ENCODE results near the gene APOBEC3A.
"Not testable (repeated sequence)": the region's sequence is repeated elsewhere in the genome, so short reads cannot be mapped to it uniquely, and the experiment has no call there.

The APOBEC3A gene

GRCh38 chr22:38953577-38954413 lies 3.6 kb upstream of the APOBEC3A start:
- H3K9ac ChIP-seq (ENCODE audit: low read depth, low read length), result no peak overlapping the region
- H3K4me1 ChIP-seq (ENCODE audit: control insufficient read depth, insufficient read depth, low read length), result no peaks in the 10 kb centered on the region
- no peak overlapping the region for H3K4me3 ChIP-seq (ENCODE audit: low read depth, low read length)

DNA sequence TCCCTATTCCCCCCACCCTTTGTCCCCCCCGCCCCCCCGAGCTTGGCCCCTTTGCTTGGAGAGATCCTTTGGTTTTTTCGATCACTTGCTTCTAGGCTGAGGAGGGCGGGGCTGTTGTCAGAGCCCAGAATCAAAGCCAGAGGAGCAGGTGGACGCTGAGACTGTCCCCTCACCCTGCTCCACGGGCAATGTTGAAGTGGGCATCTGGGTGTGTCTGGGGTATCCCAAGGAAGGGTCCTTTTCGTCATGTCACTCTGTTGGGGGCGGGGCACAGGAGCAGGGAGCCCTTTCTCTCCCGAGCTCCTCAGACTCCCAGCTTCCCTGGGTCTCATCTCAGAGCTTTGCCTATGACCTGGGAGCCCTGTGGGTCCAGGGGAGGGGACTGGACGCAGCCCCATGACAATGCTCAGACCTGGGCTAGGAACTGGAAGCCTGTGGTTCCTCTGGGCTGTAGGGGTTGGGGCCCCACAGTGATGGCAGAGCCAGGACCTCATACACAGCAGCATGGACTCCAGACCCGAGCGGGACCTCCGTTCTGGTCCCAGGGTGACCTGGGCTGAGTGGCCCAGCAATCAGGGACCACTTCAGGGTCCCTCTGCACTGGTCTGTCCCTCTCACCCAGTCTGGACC lies 2.9 kb upstream of the APOBEC3A start:
- no peaks in the 10 kb centered on the region for H3K27me3 ChIP-seq (ENCODE audit: control insufficient read depth, insufficient read depth, low read length)
- H3K9ac ChIP-seq (ENCODE audit: low read depth, low read length), result no peak overlapping the region
- H3K9me3 ChIP-seq (ENCODE audit: control insufficient read depth, insufficient read depth, low read length), result no peaks in the 10 kb centered on the region
- no peaks in the 10 kb centered on the region for H3K36me3 ChIP-seq (ENCODE audit: control insufficient read depth, insufficient read depth, low read length)
- H3K4me1 ChIP-seq (ENCODE audit: control insufficient read depth, insufficient read depth, low read length), result no peaks in the 10 kb centered on the region
- H3K4me3 ChIP-seq (ENCODE audit: low read depth, low read length), result no peak overlapping the region

More at GRCh38 chr22:38953577-38954413, 3.6 kb upstream of the APOBEC3A start:
- Histone ChIP-seq H3K36me3 (ENCODE audit: control insufficient read depth, insufficient read depth, low read length) (no peaks in the 10 kb centered on the region), H3K9me3 (ENCODE audit: control insufficient read depth, insufficient read depth, low read length) (no peaks in the 10 kb centered on the region), H3K27me3 (ENCODE audit: control insufficient read depth, insufficient read depth, low read length) (no peaks in the 10 kb centered on the region)

GRCh38 chr22:38955250-38955905 lies 2.0 kb upstream of the APOBEC3A start:
- Histone ChIP-seq H3K4me3 (ENCODE audit: low read depth, low read length) (no peak overlapping the region), H3K27me3 (ENCODE audit: control insufficient read depth, insufficient read depth, low read length) (no peaks in the 10 kb centered on the region), H3K9me3 (ENCODE audit: control insufficient read depth, insufficient read depth, low read length) (no peaks in the 10 kb centered on the region), H3K36me3 (ENCODE audit: control insufficient read depth, insufficient read depth, low read length) (no peaks in the 10 kb centered on the region), H3K4me1 (ENCODE audit: control insufficient read depth, insufficient read depth, low read length) (no peaks in the 10 kb centered on the region), H3K9ac (ENCODE audit: low read depth, low read length) (no peak overlapping the region)

- no peaks in the 10 kb centered on the region for H3K27me3 ChIP-seq (ENCODE audit: control insufficient read depth, insufficient read depth, low read length)
- no peaks in the 10 kb centered on the region for H3K9me3 ChIP-seq (ENCODE audit: control insufficient read depth, insufficient read depth, low read length)
- no peaks in the 10 kb centered on the region for H3K36me3 ChIP-seq (ENCODE audit: control insufficient read depth, insufficient read depth, low read length)
- H3K4me1 ChIP-seq (ENCODE audit: control insufficient read depth, insufficient read depth, low read length), result no peaks in the 10 kb centered on the region
- H3K9ac ChIP-seq (ENCODE audit: low read depth, low read length), result no peak overlapping the region
- H3K4me3 ChIP-seq (ENCODE audit: low read depth, low read length), result no peak overlapping the region
These were observed 1.5 kb upstream of the APOBEC3A start for GRCh38 chr22:38955926-38956325.

DNA sequence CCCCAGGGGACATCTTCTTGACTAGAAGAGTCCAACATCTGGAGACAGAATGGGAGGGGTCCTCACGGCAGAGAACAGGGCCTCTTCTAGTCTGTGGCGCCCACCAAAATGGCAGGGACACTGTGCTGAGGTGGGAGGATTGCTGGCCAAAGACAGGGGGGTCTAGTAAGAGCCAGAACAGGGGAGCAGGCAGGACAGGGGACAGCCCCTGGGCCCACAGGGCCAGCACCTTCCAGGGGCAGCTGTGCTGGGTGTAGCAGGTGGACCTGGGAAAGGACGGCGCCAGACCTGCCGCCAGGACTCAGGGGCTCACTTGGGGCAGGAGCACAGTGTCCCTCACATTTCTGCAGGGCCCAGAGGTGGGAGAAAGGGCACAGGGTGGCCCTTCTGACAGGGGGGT lies 858 bp upstream of the APOBEC3A start:
- no peak overlapping the region for H3K9ac ChIP-seq (ENCODE audit: low read depth, low read length)
- H3K4me3 ChIP-seq (ENCODE audit: low read depth, low read length), result no peak overlapping the region
- H3K4me1 ChIP-seq (ENCODE audit: control insufficient read depth, insufficient read depth, low read length), result no peaks in the 10 kb centered on the region
- H3K36me3 ChIP-seq (ENCODE audit: control insufficient read depth, insufficient read depth, low read length), result no peaks in the 10 kb centered on the region
- no peaks in the 10 kb centered on the region for H3K27me3 ChIP-seq (ENCODE audit: control insufficient read depth, insufficient read depth, low read length)
- H3K9me3 ChIP-seq (ENCODE audit: control insufficient read depth, insufficient read depth, low read length), result no peaks in the 10 kb centered on the region

DNA sequence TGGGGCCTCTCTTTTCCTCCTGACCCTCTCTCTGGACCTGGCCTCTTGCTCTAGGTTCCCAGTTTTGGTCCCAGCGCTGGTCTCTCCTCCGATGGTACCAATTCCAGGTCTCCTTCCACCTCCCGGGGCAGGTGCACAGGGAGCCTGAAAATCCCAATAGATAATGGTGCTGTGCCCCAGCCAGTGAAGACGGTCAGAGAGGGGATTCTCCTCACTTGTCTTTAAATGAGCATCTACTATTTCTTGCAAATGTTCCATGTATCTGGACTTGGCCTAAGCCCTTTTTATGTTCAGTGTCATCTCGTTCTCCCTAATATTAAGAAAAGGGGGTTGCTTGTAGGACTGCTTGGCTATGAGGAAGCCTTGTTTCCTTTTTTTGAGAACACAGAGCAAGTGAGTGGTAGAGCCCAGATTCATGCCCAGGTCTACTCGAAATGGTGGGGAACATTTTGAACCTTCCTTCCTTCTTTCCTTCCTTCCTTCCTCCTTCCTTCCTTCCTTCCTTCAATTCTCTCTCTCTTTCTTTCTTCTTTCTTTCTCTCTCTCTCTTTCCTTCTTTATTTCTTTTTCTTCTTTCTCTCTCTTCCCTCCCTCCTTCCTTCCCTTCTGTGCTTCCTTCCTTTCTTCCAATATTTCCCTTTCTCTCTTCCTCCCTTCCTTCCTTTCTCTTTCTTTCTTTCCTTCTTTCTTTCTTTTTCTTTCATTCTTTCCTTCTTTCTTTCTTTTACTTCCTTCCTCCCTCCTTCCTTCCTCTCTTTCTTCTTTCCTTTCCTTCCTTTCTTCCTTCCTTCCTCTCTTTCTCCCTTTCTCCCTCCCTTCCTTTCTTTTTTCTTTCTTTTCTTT lies 620 bp downstream of the APOBEC3A start:
- Histone ChIP-seq H3K27me3 (ENCODE audit: control insufficient read depth, insufficient read depth, low read length) (no peaks in the 10 kb centered on the region), H3K4me1 (ENCODE audit: control insufficient read depth, insufficient read depth, low read length) (no peaks in the 10 kb centered on the region), H3K36me3 (ENCODE audit: control insufficient read depth, insufficient read depth, low read length) (no peaks in the 10 kb centered on the region), H3K4me3 (ENCODE audit: low read depth, low read length) (no peak overlapping the region), H3K9ac (ENCODE audit: low read depth, low read length) (no peak overlapping the region), H3K9me3 (ENCODE audit: control insufficient read depth, insufficient read depth, low read length) (no peaks in the 10 kb centered on the region)

DNA sequence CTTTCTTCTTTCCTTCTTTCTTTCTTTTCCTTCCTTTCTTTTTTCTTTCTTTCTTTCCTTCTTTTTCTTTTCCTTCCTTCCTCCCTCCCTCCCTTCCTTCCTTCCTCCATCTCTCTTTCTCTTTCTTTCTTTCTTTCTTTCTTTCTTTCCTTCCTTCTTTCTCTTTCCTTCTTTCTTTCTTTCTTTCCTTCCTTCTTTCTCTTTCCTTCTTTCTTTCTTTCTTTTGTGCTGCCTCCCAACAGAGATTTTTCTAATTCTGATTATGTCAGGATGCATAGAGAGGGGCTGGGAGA lies 1.2 kb downstream of the APOBEC3A start:
- not testable (repeated sequence) for H3K9ac ChIP-seq (ENCODE audit: low read depth, low read length); H3K27me3 ChIP-seq (ENCODE audit: control insufficient read depth, insufficient read depth, low read length); H3K36me3 ChIP-seq (ENCODE audit: control insufficient read depth, insufficient read depth, low read length); H3K4me1 ChIP-seq (ENCODE audit: control insufficient read depth, insufficient read depth, low read length); H3K4me3 ChIP-seq (ENCODE audit: low read depth, low read length); H3K9me3 ChIP-seq (ENCODE audit: control insufficient read depth, insufficient read depth, low read length)

DNA sequence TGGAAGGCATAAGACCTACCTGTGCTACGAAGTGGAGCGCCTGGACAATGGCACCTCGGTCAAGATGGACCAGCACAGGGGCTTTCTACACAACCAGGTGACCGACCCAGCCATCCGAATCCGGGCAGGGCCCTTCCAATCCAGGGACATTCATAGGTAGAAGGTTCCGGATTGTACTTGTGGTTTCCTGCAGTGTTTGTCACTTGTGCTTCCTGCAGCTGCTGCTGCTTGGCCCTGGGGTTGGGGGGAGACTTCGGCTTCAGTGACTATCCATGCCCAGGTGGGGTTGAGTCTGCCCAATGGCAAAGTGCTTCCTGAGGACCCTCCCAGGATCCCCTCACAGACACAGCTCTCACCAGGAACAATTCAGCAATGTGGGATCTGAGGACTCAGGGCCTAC lies 2.2 kb downstream of the APOBEC3A start:
- no peak overlapping the region for H3K9ac ChIP-seq (ENCODE audit: low read depth, low read length)
- H3K4me1 ChIP-seq (ENCODE audit: control insufficient read depth, insufficient read depth, low read length), result no peaks in the 10 kb centered on the region

GRCh38 chr22:38960673-38961072 lies 3.3 kb downstream of the APOBEC3A start:
- H3K4me1 ChIP-seq (ENCODE audit: control insufficient read depth, insufficient read depth, low read length); H3K4me3 ChIP-seq (ENCODE audit: low read depth, low read length); H3K36me3 ChIP-seq (ENCODE audit: control insufficient read depth, insufficient read depth, low read length); H3K9ac ChIP-seq (ENCODE audit: low read depth, low read length); H3K27me3 ChIP-seq (ENCODE audit: control insufficient read depth, insufficient read depth, low read length); H3K9me3 ChIP-seq (ENCODE audit: control insufficient read depth, insufficient read depth, low read length): not testable (repeated sequence)

More for the DNA sequence above, 2.2 kb downstream of the APOBEC3A start:
- Histone ChIP-seq H3K4me3 (ENCODE audit: low read depth, low read length) (no peak overlapping the region), H3K27me3 (ENCODE audit: control insufficient read depth, insufficient read depth, low read length) (no peaks in the 10 kb centered on the region), H3K9me3 (ENCODE audit: control insufficient read depth, insufficient read depth, low read length) (no peaks in the 10 kb centered on the region), H3K36me3 (ENCODE audit: control insufficient read depth, insufficient read depth, low read length) (no peaks in the 10 kb centered on the region)

- H3K36me3 ChIP-seq (ENCODE audit: control insufficient read depth, insufficient read depth, low read length); H3K9ac ChIP-seq (ENCODE audit: low read depth, low read length); H3K4me1 ChIP-seq (ENCODE audit: control insufficient read depth, insufficient read depth, low read length); H3K27me3 ChIP-seq (ENCODE audit: control insufficient read depth, insufficient read depth, low read length); H3K9me3 ChIP-seq (ENCODE audit: control insufficient read depth, insufficient read depth, low read length); H3K4me3 ChIP-seq (ENCODE audit: low read depth, low read length): not testable (repeated sequence)
These were observed 5.9 kb downstream of the APOBEC3A start for GRCh38 chr22:38963291-38963738.

- Histone ChIP-seq H3K4me1 (ENCODE audit: control insufficient read depth, insufficient read depth, low read length) (no peaks in the 10 kb centered on the region), H3K4me3 (ENCODE audit: low read depth, low read length) (no peak overlapping the region), H3K9ac (ENCODE audit: low read depth, low read length) (no peak overlapping the region), H3K36me3 (ENCODE audit: control insufficient read depth, insufficient read depth, low read length) (no peaks in the 10 kb centered on the region), H3K9me3 (ENCODE audit: control insufficient read depth, insufficient read depth, low read length) (no peaks in the 10 kb centered on the region), H3K27me3 (ENCODE audit: control insufficient read depth, insufficient read depth, low read length) (no peaks in the 10 kb centered on the region)
These were observed 6.5 kb downstream of the APOBEC3A start for GRCh38 chr22:38963872-38964271.
